Ureter (tissue), 1 donor: ENCODE results near the gene ORM1. TPM values are rescaled to one million over a fixed set of nuclear protein-coding genes. Genes with fewer than 3 reads are reported as not detected.

Experiments used
- DNase-seq: peaks from one replicate; pipeline ENCODE4 v3.0.0-alpha.2; 2020; ENCODE audit warnings: low spot score
- total RNA-seq: library from RNA; stranded (reverse); gene quantifications from one replicate; pipeline ENCODE4 v1.2.4, GENCODE V29; 2023
- donor health status: DM: yes; HTN: yes; CAD: no.

Gene ORM1
- total RNA-seq, 1 donor from 2014 or later, result 3.3 TPM

DNA sequence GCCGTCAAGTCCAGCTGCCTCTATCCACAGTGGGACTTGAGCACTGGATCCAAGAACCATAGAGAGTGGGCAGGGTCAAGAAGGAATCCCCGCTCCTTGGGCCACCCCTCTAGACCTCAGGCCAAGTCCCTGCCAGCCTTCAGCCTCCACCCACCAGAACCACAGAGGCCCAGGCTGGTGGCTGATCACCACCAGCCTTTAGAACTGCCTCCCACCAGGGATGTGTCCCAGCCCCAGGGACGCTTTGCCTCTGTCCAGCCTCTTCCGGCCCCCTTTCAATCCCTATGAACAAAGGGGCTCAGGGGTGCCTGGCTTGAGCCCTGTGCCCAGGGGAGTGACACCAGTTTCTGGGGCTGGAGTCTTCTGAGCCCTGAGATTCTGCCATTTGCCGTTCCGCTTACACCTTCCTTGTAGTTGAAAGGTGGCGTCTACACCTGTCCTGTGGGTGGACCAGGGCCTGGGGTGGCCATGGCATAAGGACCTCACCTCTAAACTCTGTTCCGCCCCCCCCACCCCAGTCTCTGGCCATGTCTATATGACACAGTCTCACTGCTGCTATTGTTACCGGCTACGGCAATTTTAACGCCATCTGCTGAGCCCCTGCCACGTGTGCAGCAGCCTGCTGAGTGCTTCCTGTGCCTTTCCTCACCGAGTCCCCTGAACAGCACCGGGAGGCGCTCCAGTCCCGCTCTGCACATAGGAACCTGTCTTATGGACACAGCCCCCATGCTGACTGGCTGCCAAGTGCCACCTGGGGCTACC lies 35.7 kb upstream of the ORM1 start:
- DNase-seq, result no peak

DNA sequence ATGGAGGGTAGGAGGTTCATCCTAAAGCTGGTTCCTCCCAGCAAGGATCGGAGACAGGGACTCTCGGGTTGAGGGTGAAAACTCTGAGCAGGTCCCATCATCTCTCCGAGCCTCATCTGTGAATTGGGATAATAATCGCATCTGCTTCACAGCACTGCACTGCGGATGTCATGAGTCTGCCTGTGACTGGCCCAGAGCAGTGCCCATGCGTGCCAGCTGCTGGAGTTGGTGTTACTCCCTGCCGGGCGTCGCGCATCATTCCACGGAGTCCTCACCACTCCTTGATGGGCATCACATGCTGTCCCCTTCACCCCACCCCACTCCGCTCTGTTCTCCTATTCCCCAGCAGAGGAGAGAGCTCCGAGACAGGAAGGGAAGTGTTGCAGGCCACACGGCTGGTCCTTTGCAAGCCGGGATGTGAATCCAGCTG lies 35.1 kb upstream of the ORM1 start:
- no peak for DNase-seq

DNA sequence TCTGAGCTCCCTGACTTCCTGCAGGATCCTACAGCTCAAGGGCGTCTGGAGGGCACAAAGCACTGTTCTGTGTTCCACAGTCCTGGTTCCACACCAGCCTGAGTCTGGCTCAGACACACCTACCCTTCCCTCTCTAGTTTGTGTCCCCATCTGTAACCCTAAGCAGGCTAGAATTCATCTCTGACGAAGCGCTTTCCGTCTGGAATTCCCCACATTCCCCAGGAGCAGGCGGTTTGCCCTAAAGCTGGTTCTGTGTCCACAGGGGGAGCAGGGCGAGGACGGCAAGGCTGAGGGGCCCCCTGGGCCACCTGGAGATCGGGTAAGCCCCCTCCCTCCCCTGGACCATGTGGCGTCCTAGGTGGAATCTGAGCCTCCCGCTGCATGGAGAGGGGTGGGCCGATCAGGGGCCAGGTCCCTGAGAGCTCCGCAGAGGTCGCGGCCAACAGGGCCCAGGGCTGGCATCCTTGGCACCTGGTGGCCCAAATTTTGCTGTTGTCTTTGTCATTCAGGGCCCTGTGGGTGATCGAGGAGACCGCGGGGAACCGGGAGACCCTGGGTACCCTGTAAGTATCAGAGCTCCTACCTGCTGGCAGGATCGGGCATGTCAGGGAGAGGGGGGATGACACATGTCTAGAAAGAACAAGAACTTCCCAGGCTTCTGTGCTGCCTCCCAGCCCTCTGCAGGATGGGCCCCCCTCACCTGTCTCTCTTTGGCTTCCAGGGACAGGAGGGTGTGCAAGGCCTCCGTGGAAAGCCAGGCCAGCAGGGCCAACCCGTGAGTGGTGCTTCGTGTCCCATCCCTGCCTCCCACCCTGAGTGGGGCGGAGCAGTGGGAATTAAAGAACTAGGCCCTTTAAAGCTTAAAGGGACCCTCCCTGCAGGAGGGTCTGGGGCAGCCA lies 34.5 kb upstream of the ORM1 start:
- no peak for DNase-seq

DNA sequence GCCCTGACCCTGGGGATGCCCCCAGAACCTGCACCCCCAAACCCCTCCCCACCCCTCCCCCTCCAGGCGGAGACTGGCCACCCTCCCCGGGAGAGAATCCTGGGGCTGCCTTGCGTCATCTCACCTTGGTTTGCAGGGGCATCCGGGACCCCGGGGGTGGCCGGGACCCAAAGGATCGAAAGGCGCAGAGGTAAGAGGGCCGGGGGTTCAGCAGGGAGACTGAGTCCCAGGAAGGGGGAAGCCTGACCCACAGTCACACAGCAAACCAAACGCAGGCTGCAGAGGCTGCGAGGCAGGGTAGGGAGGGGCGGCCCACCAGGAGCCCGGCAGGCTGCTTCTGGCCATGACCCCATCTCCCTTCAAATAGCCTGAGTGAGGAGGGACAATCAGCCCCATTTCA lies 33.8 kb upstream of the ORM1 start:
- DNase-seq, result no peak

DNA sequence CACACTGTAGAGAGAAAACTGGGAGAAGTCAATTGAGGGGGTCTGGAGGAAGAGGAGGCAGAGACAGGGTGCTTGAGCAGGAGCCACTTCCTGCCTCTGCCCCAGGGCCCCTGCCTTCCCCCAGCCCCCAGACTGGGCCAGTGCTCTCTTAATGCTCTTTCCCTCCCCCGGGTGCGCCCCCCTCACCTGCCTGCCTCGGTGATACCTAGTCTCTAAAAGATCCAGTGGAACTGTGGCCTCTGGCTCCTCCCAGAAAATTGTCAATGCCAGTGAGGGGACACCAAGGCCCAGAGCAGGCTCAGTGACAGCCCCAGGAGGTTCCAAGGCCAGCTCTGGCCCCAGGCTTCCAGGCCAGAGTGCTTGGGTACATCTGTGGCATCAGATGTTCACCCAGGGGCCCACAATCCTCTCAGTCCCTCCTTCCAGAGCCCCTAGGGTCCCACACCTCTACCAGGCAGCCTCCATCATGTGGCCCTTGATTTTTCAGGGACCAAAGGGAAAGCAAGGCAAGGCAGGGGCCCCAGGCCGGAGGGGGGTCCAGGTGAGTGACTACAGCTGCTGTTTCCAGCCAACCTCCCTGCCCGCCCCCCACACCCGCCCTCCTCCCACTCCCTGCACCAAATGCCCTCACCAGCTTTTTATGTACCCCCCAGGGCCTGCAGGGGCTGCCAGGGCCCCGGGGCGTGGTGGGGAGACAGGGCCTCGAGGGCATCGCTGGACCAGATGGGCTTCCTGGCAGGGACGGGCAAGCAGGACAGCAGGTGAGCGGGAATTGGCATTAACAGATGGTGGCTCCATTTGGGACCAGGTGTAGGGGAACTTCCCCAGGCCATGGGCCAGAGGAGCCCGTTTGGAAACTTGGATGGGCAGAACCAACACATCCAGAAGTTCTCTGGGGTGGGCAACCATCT lies 33.1 kb upstream of the ORM1 start:
- no peak for DNase-seq

DNA sequence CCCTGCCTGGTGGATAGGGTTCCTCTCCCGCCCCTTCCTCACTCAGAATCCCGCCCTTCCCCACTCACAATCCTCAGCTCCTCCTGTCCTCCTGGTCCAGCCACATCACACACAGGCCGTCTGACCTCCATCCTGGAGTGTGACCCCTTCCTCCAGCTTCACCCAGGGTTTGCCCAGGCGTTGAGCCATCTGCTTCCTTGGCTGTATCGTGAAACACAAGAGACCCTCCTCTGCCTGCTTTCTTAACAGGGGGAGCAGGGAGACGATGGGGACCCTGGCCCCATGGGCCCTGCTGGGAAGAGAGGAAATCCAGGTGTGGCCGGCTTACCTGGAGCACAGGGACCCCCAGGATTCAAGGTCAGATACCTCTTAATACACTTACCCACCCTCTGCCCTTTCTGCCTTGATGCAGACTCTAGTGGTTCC lies 32.3 kb upstream of the ORM1 start:
- no peak for DNase-seq

DNA sequence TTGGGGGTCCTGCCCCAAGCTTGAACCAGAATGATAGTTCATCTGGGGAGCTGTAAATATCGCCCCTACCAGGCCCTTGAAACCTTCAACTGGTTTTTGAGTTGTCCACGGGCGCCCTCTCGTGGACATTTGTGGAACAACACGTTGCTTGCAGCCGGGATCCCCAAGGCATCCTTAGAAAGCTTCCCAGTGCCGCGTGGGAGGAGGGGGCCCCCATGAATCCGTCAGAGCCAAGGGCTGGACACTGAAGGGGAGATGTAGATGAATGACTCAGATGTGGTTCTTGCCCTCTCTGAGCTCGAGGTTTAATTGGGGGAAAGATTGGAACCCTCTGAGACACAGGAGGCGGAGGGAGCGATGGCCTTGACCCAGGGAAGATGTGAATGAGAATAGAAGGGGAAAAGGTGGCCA lies 31.8 kb upstream of the ORM1 start:
- peak; percentile 80 for DNase-seq

DNA sequence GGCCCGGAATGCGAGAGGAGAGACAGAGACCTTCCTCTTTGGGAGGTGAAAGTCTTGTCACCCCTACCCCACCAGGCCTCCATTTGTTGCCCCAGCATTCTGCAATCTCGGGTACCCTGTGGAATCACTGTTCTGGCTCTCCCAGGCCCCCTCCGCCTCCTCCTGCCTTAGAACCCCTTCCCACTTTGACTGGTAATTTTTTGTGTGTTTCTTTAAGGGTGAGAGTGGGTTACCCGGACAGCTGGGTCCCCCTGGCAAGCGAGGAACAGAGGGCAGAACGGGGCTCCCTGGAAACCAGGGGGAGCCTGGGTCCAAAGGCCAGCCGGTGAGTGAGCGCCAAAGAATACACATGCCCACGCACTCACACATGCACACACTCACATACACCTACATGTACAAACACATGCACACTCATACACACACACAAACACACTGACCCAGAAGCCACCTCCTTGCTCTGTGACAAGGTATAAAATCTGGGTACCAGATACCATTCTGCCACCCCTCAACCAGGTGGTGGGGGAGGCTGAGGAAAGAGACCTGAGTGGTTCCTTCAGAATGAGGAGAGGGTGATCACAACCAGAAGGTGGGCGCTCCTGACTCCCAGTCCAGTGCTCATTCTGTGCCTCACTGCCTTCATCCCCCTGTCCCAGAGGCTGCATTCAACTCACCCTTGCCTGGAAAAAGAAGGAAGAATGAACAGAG lies 30.9 kb upstream of the ORM1 start:
- DNase-seq, result peak; percentile 30

DNA sequence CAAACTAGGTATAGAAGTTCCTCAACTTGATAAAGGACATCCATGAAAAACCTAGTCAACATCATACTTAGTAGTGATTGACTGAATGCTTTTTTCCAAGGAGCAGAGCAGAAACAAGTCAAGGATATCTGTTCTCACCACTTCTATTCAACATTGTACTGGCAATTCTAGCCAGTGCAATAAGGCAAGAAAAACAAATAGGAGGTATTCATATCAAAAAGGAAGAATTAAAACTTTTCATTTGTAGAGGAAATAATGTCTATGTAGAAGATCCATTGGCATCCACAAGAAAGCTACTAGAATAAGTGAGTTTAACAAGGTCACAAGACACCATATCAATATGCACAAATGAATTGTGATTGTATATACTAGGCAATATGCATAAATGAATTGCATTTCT lies 28.2 kb upstream of the ORM1 start:
- DNase-seq, result no peak

DNA sequence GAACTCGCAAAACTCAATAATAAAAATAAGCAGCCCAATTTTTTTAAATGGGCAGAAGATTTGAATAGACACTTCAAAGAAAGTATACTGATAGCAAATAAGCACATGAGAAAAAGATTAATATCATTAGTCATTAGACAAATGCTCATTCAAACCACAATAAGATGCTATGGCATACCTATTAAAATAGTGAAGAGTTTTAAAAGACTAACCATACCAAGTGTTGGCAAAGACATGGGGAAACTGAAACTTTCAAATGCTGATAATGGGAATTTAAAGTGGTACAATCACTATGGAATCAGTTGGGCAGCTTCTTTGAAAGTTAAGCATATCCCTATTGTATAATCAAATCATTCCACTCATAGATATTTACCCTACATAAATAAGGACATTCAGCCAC lies 26.6 kb upstream of the ORM1 start:
- no peak for DNase-seq

DNA sequence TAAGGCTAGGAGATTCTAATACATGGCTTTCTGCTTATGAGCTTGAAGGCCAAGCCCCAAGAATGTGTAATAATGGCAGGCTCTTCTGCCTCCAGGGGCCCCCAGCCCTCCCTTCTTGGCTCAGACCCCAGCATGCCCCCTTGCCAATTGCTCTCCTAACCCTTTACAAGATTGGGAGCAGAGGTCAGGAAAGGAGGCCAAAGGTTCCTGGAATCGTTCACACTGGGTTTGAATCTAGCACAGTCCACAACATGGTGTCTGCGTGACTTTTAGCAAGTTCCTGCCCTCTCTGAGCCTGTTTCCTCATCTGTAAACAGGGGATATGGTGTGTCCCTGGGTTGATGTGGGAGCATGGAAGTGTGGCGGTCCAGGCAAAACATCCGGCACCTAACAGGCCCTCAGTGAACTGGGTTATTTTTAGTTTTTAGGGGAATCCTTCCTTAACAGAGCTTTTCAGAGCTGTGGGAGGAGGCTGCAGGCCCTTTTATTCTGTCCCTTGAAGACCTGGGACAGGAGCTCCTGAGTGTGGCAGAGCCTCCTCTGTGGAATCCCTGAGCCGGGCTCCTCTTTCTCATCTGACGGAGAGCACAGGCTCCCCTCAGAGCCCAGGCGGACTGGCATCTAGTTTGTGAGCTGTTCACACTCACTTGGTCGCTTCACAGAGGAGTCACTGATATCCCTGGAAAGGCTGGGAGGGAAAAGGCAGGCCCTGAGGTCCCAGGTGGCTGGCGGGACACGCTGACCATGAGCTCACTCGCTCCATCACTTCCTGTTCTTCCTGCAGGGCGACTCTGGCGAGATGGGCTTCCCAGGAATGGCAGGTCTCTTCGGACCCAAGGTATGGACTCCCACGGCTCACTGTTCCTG lies 23.4 kb upstream of the ORM1 start:
- DNase-seq, result peak; percentile 35

DNA sequence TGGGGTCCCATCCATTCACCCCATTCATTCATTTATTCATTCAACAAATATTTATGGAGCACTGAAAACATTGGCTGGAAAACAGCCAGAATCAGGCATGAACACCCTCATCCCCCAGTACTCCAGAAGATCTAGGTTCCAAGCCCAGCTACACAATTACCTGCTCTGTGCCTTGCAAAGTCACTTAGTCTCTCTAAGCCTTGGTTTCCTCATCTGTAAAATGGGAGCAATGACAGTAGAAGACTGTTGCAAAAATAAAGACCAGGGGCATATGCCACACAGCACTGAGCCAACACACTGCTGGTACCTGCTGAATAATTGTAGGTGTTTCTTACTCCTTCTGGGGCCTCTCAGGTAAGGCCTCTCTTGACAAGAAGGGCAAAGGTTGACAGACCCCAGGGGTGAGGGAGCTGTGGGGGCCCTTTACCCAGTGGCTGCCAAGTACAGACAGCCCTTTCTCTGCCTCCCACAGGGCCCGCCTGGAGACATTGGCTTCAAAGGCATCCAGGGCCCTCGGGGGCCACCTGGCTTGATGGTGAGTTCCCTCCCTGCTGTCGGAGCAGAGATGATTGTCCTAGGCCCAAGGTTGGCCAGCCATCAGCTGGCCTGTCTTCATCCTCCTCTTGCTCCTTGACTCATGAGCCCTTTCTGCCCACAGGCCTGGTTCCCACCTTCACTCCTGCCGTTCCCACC lies 22.6 kb upstream of the ORM1 start:
- DNase-seq, result no peak

DNA sequence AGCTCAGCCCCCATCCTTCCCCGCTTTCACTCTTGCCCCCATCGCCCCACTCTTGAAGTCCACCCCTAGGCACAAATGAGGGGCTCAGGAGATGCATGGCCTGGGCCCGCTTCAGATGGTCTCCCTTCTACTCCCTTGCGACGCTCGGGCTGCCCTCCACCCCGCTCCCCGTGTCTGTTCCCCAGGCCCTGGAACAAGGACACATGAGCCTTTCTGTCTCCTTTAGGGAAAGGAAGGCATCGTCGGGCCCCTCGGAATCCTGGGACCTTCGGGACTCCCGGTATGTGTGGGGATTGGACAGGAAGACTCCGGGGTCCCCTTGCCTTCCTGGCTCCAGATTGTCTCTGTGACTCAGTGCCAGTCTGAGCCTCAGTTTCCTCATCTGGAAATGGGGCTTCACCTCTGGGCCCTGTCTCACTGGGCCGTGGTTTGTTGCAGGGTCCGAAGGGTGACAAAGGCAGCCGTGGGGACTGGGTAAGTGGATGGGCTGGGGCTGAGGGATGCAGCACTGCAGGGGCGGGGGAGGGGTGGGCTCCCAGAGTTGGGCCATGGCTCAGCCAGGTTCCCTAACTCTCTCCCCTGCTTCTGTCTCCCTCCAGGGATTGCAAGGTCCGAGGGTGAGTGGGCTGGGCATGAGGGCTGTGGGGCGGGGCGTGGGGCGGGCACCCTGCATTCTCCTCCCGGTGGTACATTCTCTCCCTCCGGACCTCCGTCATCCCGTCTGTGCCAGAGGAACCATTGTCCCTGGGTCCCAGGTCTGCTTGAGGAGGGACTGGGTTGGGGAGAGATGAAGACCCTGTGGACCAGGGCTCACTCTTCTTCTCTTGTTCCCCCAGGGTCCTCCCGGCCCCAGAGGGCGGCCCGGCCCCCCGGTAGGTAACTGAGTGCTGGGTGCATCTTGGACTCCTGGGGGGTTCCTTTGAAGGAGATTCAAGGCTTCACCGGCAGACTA lies 21.8 kb upstream of the ORM1 start:
- DNase-seq, result peak; percentile 32

DNA sequence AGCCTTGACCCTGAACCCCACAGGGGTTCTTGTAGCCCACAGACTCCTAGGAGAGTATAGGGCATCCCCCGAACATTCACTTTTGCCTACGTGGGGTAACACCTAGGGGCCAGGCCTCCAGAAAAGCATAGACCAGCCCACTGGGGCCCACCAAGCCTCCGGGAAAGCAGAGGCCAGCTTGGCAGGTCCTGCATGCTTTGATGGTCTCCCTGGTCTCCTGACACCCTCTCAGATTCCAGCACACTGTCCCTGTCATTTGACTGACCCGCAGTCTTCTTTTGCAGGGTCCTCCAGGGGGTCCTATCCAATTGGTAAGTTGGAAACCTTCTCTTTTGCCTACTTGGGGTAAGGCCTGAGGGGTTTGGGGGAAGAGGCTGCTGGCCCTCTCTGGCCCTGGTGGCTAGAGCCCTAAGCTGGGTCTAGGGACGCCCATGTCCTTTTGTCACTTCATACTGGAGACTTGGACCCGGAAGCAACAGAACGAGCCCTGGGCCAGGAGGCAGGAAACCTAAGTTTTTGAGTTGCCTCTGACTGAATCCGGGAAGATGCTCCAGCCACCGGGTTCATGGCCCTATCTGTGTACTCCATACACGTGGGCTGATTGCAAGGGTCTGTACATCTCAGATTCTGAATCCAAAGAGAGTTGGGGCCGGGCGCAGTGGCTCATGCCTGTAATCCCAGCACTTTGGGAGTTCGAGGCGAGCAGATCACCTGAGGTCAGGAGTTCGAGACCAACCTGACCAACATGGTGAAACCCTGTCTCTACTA lies 20.9 kb upstream of the ORM1 start:
- DNase-seq, result peak; percentile 29

DNA sequence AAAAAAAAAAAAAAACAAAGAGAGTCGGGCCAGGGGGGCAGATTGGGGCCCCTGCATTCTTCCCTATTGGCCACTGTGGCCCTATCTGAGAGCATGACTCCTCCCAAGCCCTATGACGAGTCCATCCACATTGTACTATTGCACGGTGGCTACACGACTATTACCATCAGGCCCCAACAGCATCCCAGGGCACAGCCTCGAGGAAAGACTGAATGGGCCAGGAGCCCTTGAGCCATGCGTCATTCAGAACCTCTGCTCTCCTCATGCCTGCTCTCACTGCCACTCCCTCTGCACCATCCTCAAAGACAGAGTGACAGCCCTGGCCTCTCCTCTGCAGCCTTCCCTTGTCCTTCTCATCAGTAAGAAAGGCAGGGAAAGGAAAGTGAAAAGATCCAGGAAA lies 20.2 kb upstream of the ORM1 start:
- DNase-seq, result peak; percentile 26

DNA sequence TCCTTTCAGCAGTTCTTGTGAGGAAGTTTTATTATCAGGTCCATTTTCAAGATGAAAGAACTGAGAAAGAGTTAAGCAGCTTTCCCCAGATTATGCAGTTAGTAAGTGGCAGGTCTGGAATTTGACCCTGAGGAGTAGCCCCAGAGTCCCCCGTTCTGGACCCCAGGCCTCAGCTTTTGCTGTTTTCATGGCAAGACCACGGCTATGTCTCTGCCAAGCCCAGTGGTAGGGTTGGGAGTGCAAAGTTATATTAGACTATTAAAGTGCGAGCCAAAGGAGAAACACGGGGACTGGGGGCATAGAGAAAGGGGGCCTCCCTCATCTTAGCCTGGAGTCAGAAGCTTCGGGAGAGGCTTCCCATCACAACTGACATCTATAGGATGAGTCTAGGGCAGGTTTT lies 19.3 kb upstream of the ORM1 start:
- peak; percentile 26 for DNase-seq

DNA sequence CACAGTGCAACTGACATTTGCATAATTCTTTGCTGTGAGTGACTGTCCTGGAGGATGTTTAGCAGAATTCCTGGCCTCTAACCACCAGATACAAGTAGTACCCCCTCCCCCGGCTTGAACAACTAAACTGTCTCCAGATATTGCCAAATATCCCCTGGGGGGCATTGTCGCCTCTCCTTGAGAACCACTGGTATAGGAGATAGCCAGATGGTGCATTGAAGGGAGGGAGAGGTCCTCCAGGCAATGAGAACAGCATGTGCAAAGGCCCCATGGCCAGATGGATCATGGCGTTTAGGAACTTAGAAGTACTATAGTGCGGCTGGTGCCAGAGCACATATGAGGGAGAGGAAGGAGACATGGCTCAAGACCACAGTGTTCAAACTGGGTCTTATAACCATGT lies 18.9 kb upstream of the ORM1 start:
- peak; percentile 7 for DNase-seq
